Keratinocyte (primary cell): ENCODE data around the gene IFNL4. TPM values are rescaled to one million over a fixed set of nuclear protein-coding genes. Genes with fewer than 3 reads are reported as not detected.

Experiments used
- DNase-seq: peaks from one replicate; pipeline ENCODE4 v3.0.0-alpha.2; 2011; ENCODE audit warnings: low read depth, missing footprints, low spot score
- FAIRE-seq: peaks from 2 replicates; lab custom pipeline; 2011; peaks lifted over from hg19 to GRCh38; lab: Jason Lieb, UNC
- H2AFZ ChIP-seq: 2 replicates; pipeline ENCODE4 v1.6.0; 2012; ENCODE audit warnings: low read length, control low read depth, inconsistent platforms; ENCODE audit not compliant: control insufficient read depth
- H3K27ac ChIP-seq: 2 replicates; pipeline ENCODE4 v1.5.1; 2011; ENCODE audit warnings: low read length; ENCODE audit not compliant: control insufficient read depth, insufficient read depth
- H3K27me3 ChIP-seq: 3 replicates; pipeline ENCODE4 v1.6.0; 2011; ENCODE audit warnings: low read length; ENCODE audit not compliant: control insufficient read depth, insufficient read depth; ENCODE audit errors: extremely low read depth
- H3K36me3 ChIP-seq, 2 experiments: 2 replicates in 1 of 2; 3 replicates in 1 of 2; pipeline ENCODE4 v1.5.1; 2011; ENCODE audit warnings: low read length in 2 of 2, mild to moderate bottlenecking in 1 of 2; ENCODE audit not compliant: control insufficient read depth in 2 of 2, insufficient read depth in 2 of 2; ENCODE audit errors: extremely low read depth in 1 of 2
- H3K4me1 ChIP-seq: 3 replicates; pipeline ENCODE4 v1.5.1; 2011; ENCODE audit warnings: low read length; ENCODE audit not compliant: control insufficient read depth, insufficient read depth; ENCODE audit errors: extremely low read depth
- H3K4me2 ChIP-seq: 3 replicates; pipeline ENCODE4 v1.6.0; 2011; ENCODE audit warnings: low read depth, low read length; ENCODE audit not compliant: control insufficient read depth, insufficient read depth; ENCODE audit errors: extremely low read depth
- H3K4me3 ChIP-seq, 3 experiments: fragments of 200-600 bp in 1 of 3; sonication (generic) in 1 of 3; 2 replicates in 2 of 3; 3 replicates in 1 of 3; pipeline ENCODE4 v1.5.1; 2011 to 2016; ENCODE audit warnings: low read length in 3 of 3, mild to moderate bottlenecking in 3 of 3, control low read depth in 2 of 3, inconsistent platforms in 1 of 3, low read depth in 1 of 3, mixed read lengths in 1 of 3, mixed run types in 1 of 3, moderate library complexity in 1 of 3; ENCODE audit not compliant: control insufficient read depth in 2 of 3, insufficient read depth in 2 of 3; ENCODE audit errors: extremely low read depth in 1 of 3
- H3K79me2 ChIP-seq: 2 replicates; pipeline ENCODE4 v1.6.0; 2012; ENCODE audit warnings: low read length; ENCODE audit not compliant: control insufficient read depth, insufficient read depth
- H3K9ac ChIP-seq: 3 replicates; pipeline ENCODE4 v1.6.0; 2011; ENCODE audit warnings: low read length; ENCODE audit not compliant: control insufficient read depth, insufficient read depth; ENCODE audit errors: extremely low read depth
- H3K9me1 ChIP-seq: 3 replicates; pipeline ENCODE4 v1.6.0; 2011; ENCODE audit warnings: low read length; ENCODE audit not compliant: control insufficient read depth, insufficient read depth; ENCODE audit errors: extremely low read depth
- H3K9me3 ChIP-seq: 2 replicates; pipeline ENCODE4 v1.5.1; 2012; ENCODE audit warnings: low read depth, low read length; ENCODE audit not compliant: control insufficient read depth
- H4K20me1 ChIP-seq: 3 replicates; pipeline ENCODE4 v1.6.0; 2011; ENCODE audit warnings: low read length; ENCODE audit not compliant: control insufficient read depth, insufficient read depth; ENCODE audit errors: extremely low read depth
- CTCF ChIP-seq, 3 experiments: IDR thresholded peaks in 1 of 3; conservative IDR thresholded peaks in 1 of 3; optimal IDR thresholded peaks in 1 of 3; 2 replicates in 2 of 3; 3 replicates in 1 of 3; pipeline versions ENCODE3 to v1.5.1; 2011; ENCODE audit warnings: low read length in 3 of 3, mild to moderate bottlenecking in 3 of 3, moderate library complexity in 2 of 3, control low read depth in 1 of 3, inconsistent platforms in 1 of 3; ENCODE audit not compliant: insufficient read depth in 2 of 3; ENCODE audit errors: extremely low read depth in 1 of 3
- EZH2 ChIP-seq: IDR thresholded peaks from one replicate; pipeline ENCODE4 v1.6.1; 2012; ENCODE audit warnings: inconsistent platforms, mild to moderate bottlenecking, low read length, moderate library complexity
- dilution Hi-C: fragments of 300-500 bp; cut with MboI; formaldehyde crosslinking; loops from one replicate; pipeline ENCODE4 v1.7.0; 2020; ENCODE audit warnings: low sequenced_read_pairs; ENCODE audit not compliant: extremely low pct_ligation_motif_present
- polyA plus RNA-seq, 5 experiments: library from polyadenylated mRNA; depleted of rRNA in 3 of 5; stranded (reverse) in 3 of 5; stranded (forward) in 1 of 5; unstranded in 1 of 5; fragments of >200 nt; gene quantifications; 1 replicate in 1 of 5; 2 replicates in 3 of 5; 3 replicates in 1 of 5; pipeline versions ENCODE4 v1.2.1 to v1.2.3, GENCODE V29; 2011 to 2012; ENCODE audit warnings: missing spikeins in 2 of 5, low read depth in 1 of 5, low replicate concordance in 1 of 5

The IFNL4 gene
- polyA plus RNA-seq, 1 donor (not counting 4 experiments of a cell fraction or from before 2014, with no cell fraction given): not detected

- H3K4me3 ChIP-seq: no peak overlapping the region
- H3K36me3 ChIP-seq: no peaks in the 10 kb centered on the region
- H3K4me2 ChIP-seq: no peak overlapping the region
- dilution Hi-C loops: no loop called here
- FAIRE-seq (no peak), DNase-seq (no peak)
- H2AFZ ChIP-seq: no peak overlapping the region
- no peaks in the 10 kb centered on the region for H3K79me2 ChIP-seq
- H3K27ac ChIP-seq: no peak overlapping the region
- TF ChIP-seq CTCF (optimal IDR thresholded peaks at IDR 0.05 in 1 of 3, IDR thresholded peaks at IDR 0.05 in 1 of 3, conservative IDR thresholded peaks at IDR 0.05 in 1 of 3; ENCODE audit: extremely low read depth in 1 of 3, insufficient read depth in 2 of 3, low read length in 3 of 3) (no peak), EZH2 (no peak)
- no peaks in the 10 kb centered on the region for H3K9me3 ChIP-seq
- H3K9ac ChIP-seq: no peak overlapping the region
- H3K9me1 ChIP-seq: no peaks in the 10 kb centered on the region
- H3K27me3 ChIP-seq: no peaks in the 10 kb centered on the region
- H3K4me1 ChIP-seq: no peaks in the 10 kb centered on the region
- no peaks in the 10 kb centered on the region for H4K20me1 ChIP-seq
These were observed 18.4 kb downstream of the IFNL4 start for GRCh38 chr19:39230096-39230764.

GRCh38 chr19:39224910-39225309 is 23.7 kb downstream of the IFNL4 start:
- H3K9me1 ChIP-seq: no peaks in the 10 kb centered on the region
- dilution Hi-C loops: no loop called here
- H2AFZ ChIP-seq: no peak overlapping the region
- H4K20me1 ChIP-seq: no peaks in the 10 kb centered on the region
- no peaks in the 10 kb centered on the region for H3K79me2 ChIP-seq
- H3K9me3 ChIP-seq: no peaks in the 10 kb centered on the region
- H3K4me3 ChIP-seq: no peak overlapping the region
- no peak overlapping the region for H3K9ac ChIP-seq
- no peaks in the 10 kb centered on the region for H3K4me1 ChIP-seq
- DNase-seq (no peak), FAIRE-seq (no peak)
- H3K36me3 ChIP-seq: no peaks in the 10 kb centered on the region
- no peaks in the 10 kb centered on the region for H3K27me3 ChIP-seq
- H3K27ac ChIP-seq: no peak overlapping the region
- TF ChIP-seq EZH2 (no peak), CTCF (optimal IDR thresholded peaks at IDR 0.05 in 1 of 3, IDR thresholded peaks at IDR 0.05 in 1 of 3, conservative IDR thresholded peaks at IDR 0.05 in 1 of 3; ENCODE audit: extremely low read depth in 1 of 3, insufficient read depth in 2 of 3, low read length in 3 of 3) (no peak)
- no peak overlapping the region for H3K4me2 ChIP-seq
